ENCODE measurements around the gene PEBP1.

The PEBP1 gene

DNA sequence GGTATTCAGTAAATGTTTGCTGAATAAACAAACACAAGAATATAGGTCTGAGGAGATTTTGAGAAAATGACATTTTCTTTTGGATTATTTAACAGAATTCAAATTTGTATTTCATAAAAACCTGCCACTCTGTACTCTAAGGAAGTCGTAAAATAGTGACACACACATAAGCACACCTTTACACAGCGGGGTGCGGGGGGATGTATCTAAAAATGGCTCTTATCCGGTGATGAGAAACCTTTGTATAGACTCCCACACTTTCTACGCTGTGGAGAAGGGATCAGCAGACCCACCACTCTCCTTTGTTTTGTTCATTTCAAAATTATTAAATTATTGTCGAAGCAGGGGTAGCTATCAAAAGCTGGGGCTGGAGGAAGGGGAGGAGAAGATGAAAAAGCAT is 58.0 kb downstream of the PEBP1 start:
- no peak for DNase-seq (ENCODE audit: low spot score)

Data from Ammon's horn (tissue), 1 donor.